Activated CD4-positive, alpha-beta T cell treated with anti-CD3 and anti-CD28 coated beads, Interleukin-2, amount 10 ng/mL, durations not matched to agents 24 days and 14 days (primary cell): Measurements from ENCODE around the gene RPS6KA3. TPM values are rescaled to one million over a fixed set of nuclear protein-coding genes. Genes with fewer than 3 reads are reported as not detected.
A peak's percentile ranks its signal among the peaks of the same experiment; 100 is the strongest.
"Not testable (repeated sequence)": the region's sequence is repeated elsewhere in the genome, so short reads cannot be mapped to it uniquely, and the experiment has no call there.

Experiments used
- DNase-seq: peaks from one replicate; pipeline ENCODE4 v3.0.0; 2022
- H3K27ac Mint-ChIP-seq: one replicate; pipeline ENCODE4 v1.8.0; 2022; ENCODE audit warnings: mild to moderate bottlenecking, mixed read lengths
- H3K27me3 Mint-ChIP-seq: one replicate; pipeline ENCODE4 v1.8.0; 2022; ENCODE audit warnings: mixed read lengths
- H3K36me3 Mint-ChIP-seq: one replicate; pipeline ENCODE4 v1.8.0; 2022; ENCODE audit warnings: low read depth, mild to moderate bottlenecking, mixed read lengths
- H3K4me1 Mint-ChIP-seq: one replicate; pipeline ENCODE4 v1.8.0; 2021; ENCODE audit warnings: mixed read lengths
- H3K4me3 Mint-ChIP-seq: one replicate; pipeline ENCODE4 v1.8.0; 2022; ENCODE audit warnings: mild to moderate bottlenecking, moderate library complexity, mixed read lengths
- H3K9me3 Mint-ChIP-seq: one replicate; pipeline ENCODE4 v1.8.0; 2021; ENCODE audit warnings: mixed read lengths
- intact Hi-C: fragments of 100-400 bp; cut with micrococcal nuclease; formaldehyde crosslinking; loops from one replicate; pipeline ENCODE4 v1.15.1; 2023
- total RNA-seq: library from RNA; stranded (reverse); gene quantifications from 2 replicates; pipeline ENCODE4 v1.2.3, GENCODE V29; 2022

RPS6KA3 gene
- total RNA-seq, 1 donor from 2014 or later, result 49.8 TPM

DNA sequence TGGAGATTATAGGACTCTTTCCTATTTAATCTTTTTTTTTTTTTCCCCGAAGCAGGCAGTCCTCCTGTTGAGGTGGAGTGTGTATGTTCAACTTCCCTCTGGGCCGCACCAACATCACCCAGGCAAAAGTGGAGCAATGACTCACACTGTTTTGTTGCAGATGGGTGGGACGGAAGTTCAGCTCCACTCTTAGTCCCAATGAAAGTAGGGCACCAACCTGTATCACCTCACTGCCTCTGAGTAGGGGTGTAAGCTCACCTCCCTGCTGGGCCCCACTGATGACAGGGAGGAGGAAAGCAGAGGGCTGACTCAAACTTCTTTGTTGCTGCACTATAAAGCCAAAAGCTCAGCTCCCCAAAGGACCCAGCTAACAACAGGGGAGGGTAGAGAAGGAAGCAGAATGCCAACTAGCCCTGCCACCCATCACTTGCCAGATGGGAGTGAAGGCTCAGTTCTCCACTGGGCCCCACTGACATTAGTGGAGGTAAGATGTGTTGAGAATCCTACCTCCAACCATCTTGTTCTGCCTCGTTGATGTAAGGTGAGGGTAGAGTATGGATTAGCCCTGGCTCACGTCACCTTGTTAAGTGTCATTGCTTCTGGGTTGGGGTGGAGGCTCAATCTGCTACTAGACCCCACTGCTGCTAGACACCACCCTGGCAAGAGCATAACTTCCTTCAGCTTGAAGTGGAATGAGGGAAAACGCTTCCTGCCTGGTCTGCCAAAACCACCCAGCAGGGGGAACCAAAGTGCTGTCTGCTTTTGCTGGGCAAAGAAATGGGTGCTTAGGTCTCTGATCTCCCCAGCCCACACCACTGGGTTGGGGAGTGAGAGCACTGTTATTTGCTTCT, 14.1 kb downstream of the RPS6KA3 start:
- intact Hi-C loops, result loop anchor here (1.0 to 2.0 kb wide), 2 partner anchors 190 to 264 kb away; no protein-coding TSS in a partner anchor
- Mint-ChIP-seq H3K4me1 (peaks cover 24% of the 10 kb centered on the region), H3K9me3 (no peaks in the 10 kb centered on the region), H3K4me3 (no peak overlapping the region), H3K36me3 (peaks cover 21% of the 10 kb centered on the region), H3K27me3 (no peaks in the 10 kb centered on the region), H3K27ac (peak overlapping the region; percentile 62)
- DNase-seq, result peak; percentile 91

DNA sequence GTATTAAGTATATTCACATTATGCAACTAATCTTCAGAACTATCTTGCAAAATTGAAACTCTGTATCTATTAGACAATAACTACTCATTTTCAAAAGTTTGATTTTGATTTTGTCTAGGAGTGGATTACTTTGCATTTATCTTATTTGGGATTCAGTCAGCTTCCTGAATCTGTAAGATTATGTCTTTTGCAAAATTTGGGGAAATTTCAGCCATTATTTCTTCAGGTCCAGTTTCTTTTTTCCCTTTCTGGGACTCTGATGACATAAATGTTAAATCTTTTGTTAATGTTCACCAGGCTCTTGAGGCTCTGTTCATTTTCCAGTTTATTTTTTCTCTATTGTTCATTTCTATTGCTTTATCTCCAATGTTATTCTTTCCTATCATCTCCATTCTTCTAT, 15.0 kb downstream of the RPS6KA3 start:
- intact Hi-C loops, result loop anchor here (2.0 kb wide), 1 partner anchor 265 kb away; no protein-coding TSS in a partner anchor
- Mint-ChIP-seq H3K4me3 (no peak overlapping the region), H3K36me3 (peaks cover 21% of the 10 kb centered on the region), H3K4me1 (peaks cover 22% of the 10 kb centered on the region), H3K27ac (no peak overlapping the region), H3K9me3 (no peaks in the 10 kb centered on the region), H3K27me3 (no peaks in the 10 kb centered on the region)
- DNase-seq, result no peak

DNA sequence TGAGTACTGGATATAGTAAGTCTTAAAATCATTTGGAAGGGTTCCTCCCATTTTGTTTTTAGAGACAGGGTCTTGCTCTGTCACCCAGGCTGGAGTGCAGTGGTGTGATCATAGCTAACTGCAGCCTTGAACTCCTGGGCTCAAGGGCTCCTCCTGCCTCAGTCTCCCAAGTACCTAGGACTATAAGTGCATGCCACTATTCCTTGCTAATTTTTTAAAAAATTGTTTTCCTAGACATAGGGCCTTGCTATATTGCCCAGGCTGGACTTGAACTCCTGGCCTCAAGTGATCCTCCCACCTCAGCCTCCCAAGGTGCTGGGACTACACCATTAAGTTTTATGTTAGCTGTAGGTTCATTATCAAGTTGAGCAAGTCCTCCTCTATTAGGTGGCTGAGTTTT, 16.6 kb downstream of the RPS6KA3 start:
- peaks cover 20% of the 10 kb centered on the region for H3K4me1 Mint-ChIP-seq
- H3K27me3 Mint-ChIP-seq, DNase-seq, intact Hi-C loops, H3K4me3 Mint-ChIP-seq, H3K27ac Mint-ChIP-seq, H3K9me3 Mint-ChIP-seq: not testable (repeated sequence)
- peaks cover 18% of the 10 kb centered on the region for H3K36me3 Mint-ChIP-seq

DNA sequence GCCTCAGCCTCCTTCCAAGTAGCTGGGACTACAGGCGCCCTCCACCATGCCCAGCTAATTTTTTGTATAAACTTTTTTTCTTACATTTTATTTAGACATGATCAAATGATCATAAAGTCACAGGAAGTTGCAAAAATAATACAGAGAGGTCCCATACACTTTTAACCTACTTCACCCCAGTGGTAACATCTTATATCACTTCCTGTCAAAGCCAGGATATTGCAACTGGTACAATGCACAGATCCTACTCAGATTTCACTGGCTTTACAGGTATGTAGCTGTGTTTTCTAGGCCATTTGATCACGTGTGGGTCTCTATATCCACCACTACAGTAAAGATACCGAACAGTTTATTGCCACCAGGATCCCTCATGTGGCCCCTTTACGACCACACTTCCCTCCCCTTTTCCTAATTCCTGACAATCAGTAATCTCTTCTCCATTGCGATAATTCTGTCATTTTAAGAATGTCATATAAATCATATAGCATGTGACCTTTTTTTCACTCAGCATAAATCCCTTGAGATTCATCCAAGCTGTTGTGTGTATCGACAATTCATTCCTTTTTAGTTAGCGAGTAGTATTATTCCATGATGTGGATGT, 18.0 kb downstream of the RPS6KA3 start:
- H3K27ac Mint-ChIP-seq, result no peak overlapping the region
- H3K4me3 Mint-ChIP-seq, result no peak overlapping the region
- peaks cover 14% of the 10 kb centered on the region for H3K36me3 Mint-ChIP-seq
- intact Hi-C loops, result no loop called here
- DNase-seq, result no peak
- no peaks in the 10 kb centered on the region for H3K9me3 Mint-ChIP-seq
- H3K27me3 Mint-ChIP-seq, result no peaks in the 10 kb centered on the region
- peaks cover 14% of the 10 kb centered on the region for H3K4me1 Mint-ChIP-seq

DNA sequence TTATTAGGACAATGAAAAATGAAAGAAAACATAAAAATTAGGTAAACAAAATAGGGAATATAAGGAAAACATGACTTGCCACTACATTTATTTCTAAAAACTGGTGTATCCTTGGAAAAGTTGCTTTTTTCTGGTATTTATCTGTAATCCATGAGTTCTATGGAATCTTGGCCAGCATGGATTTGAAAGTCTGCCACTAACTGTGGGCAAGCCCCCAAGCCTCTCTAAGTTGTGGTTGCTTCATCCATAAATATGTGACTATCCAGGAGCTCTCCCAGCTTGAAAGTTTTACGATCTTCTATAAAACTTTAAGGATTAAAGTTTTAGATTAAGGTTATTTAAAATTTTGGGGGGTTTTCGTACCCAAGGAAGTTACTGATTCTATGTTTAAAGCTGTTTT, 21.8 kb downstream of the RPS6KA3 start:
- Mint-ChIP-seq H3K9me3 (no peaks in the 10 kb centered on the region), H3K27me3 (no peaks in the 10 kb centered on the region), H3K4me3 (no peak overlapping the region), H3K4me1 (peaks cover 10% of the 10 kb centered on the region), H3K36me3 (peaks cover 12% of the 10 kb centered on the region), H3K27ac (no peak overlapping the region)
- intact Hi-C loops, result no loop called here
- DNase-seq, result no peak

DNA sequence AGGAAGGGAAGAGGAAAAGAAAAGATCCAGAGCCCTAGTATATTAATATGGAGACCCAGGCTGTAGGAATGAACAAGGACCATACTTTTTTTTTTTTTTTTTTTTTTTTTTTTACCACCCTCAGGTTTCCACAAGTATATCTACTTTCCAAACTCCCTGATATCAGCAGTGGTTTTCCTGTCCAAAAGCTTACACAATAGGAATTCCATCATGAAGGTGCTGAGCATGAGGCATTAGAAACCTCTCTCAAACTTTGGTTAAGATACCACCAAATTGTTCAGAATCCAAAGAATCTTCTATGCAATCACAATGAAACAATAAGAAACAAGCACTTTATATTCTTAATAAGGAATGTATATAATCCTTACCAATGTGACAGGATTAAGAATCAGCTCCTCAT, 26.5 kb downstream of the RPS6KA3 start:
- no peaks in the 10 kb centered on the region for H3K9me3 Mint-ChIP-seq

DNA sequence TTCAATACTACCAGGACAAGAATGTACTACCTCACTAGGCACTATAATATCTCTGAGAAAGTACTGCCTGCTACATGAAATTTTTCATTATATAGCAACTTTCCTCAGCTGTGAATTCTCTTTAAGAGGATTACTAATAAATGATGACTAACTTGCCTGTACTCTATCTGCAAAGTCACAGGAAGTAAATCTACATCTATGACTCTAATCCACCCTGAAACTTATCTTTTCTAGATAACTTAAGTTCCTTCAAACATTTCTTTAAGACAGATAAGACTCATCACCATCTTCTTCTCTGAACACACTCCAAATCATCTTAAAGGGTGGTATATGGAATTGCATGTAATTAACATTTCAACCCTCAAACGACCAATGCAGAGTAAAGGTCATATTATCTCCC, 28.8 kb downstream of the RPS6KA3 start:
- H3K36me3 Mint-ChIP-seq, result peaks cover 41% of the 10 kb centered on the region
- no peak overlapping the region for H3K27ac Mint-ChIP-seq
- H3K4me1 Mint-ChIP-seq, result peaks cover 14% of the 10 kb centered on the region
- H3K27me3 Mint-ChIP-seq, result no peaks in the 10 kb centered on the region
- H3K9me3 Mint-ChIP-seq, result no peaks in the 10 kb centered on the region
- no peak overlapping the region for H3K4me3 Mint-ChIP-seq
- DNase-seq, result no peak
- intact Hi-C loops, result no loop called here

More for the DNA sequence above, 26.5 kb downstream of the RPS6KA3 start:
- no peak overlapping the region for H3K4me3 Mint-ChIP-seq
- no peaks in the 10 kb centered on the region for H3K27me3 Mint-ChIP-seq
- H3K36me3 Mint-ChIP-seq, result peaks cover 29% of the 10 kb centered on the region
- H3K27ac Mint-ChIP-seq, result no peak overlapping the region
- no peak for DNase-seq
- intact Hi-C loops, result no loop called here
- peaks cover 12% of the 10 kb centered on the region for H3K4me1 Mint-ChIP-seq

DNA sequence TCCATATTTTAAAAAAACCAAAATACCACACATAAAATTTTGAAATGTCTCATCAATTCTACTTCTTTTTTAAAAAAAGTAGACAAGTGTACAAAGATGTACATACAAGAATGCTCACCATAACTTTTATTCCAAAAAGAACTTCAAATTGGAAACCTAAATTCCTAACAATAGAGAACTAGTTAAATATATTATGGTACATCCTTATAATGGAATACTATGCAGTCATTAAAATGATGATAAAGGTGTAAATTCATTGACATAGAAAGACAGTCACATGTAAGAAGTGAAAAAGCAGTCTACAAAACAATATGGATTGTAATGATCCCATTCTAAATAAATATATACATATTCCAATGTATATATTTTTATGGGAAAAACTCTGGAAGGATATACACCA, 31.0 kb downstream of the RPS6KA3 start:
- no peaks in the 10 kb centered on the region for H3K27me3 Mint-ChIP-seq
- H3K4me3 Mint-ChIP-seq, result no peak overlapping the region
- peaks cover 42% of the 10 kb centered on the region for H3K36me3 Mint-ChIP-seq
- intact Hi-C loops, result no loop called here
- H3K9me3 Mint-ChIP-seq, result no peaks in the 10 kb centered on the region
- H3K4me1 Mint-ChIP-seq, result peaks cover 14% of the 10 kb centered on the region
- no peak for DNase-seq
- H3K27ac Mint-ChIP-seq, result no peak overlapping the region

DNA sequence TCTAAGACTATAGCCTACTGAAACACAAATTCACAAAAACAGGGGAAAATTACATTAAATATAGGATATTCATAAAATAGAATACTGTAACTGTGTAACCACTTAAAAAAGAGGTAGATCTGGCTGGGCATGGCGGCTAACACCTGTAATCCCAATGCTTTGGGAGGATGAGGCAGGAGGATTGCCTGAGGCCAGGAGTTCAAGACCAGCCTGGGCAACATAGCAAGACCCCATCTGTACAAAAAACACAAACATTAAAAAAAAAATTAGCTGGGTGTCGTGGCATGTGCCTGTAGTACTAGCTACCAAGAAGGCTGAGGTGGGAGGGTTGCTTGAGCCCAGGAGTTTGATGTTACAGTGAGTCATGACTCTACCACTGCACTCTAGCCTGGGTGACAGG, 33.4 kb downstream of the RPS6KA3 start:
- intact Hi-C loops, result no loop called here
- H3K36me3 Mint-ChIP-seq, result peaks cover 54% of the 10 kb centered on the region

DNA sequence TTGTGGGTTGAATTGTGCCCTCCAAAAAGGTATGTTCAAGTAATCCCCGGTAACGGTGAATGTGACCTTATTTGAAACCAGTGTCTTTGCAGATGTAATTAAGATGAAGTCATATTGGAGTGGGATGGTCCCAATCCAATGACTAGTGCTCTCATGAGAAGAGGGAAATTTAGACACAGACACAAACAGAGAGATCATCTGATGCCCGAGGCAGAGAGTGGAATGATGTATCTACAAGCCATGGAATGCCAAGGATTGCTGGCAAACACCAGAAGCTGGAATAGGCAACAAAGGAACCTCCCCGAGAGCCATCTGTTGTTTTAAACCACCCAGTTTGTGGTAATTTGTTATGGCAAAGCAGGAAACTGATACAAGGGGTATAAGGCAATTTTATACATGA, 35.1 kb downstream of the RPS6KA3 start:
- intact Hi-C loops, result no loop called here
- Mint-ChIP-seq H3K36me3 (peaks cover 49% of the 10 kb centered on the region), H3K9me3 (no peaks in the 10 kb centered on the region), H3K27me3 (no peaks in the 10 kb centered on the region), H3K27ac (no peak overlapping the region), H3K4me1 (peaks cover 4% of the 10 kb centered on the region), H3K4me3 (no peak overlapping the region)
- no peak for DNase-seq

More for the DNA sequence above, 33.4 kb downstream of the RPS6KA3 start:
- Mint-ChIP-seq H3K27ac (no peak overlapping the region), H3K27me3 (no peaks in the 10 kb centered on the region), H3K9me3 (no peaks in the 10 kb centered on the region), H3K4me3 (no peak overlapping the region), H3K4me1 (peaks cover 11% of the 10 kb centered on the region)
- DNase-seq, result no peak

DNA sequence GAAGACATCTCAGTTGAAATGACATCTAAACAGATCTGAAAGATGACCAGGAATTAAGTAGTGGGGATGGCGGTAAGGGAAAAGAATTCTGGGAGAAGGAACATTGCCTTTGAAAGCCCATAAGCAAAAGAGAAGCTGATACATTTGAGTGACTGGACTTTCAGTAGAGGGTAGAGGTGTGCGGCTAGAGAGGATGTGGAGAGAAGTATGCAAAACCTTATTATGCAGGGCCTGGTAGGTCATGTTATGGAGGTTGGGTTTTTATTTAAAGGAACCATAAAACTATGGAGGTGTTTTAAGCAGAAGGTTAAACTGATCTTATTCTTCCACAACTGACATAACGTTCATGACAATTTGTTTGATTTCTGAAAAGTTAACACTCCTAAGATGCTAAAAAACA, 36.3 kb downstream of the RPS6KA3 start:
- Mint-ChIP-seq H3K27me3 (no peaks in the 10 kb centered on the region), H3K27ac (no peak overlapping the region), H3K4me1 (peaks cover 7% of the 10 kb centered on the region), H3K36me3 (peaks cover 44% of the 10 kb centered on the region), H3K9me3 (no peaks in the 10 kb centered on the region), H3K4me3 (no peak overlapping the region)
- intact Hi-C loops, result no loop called here
- DNase-seq, result no peak

DNA sequence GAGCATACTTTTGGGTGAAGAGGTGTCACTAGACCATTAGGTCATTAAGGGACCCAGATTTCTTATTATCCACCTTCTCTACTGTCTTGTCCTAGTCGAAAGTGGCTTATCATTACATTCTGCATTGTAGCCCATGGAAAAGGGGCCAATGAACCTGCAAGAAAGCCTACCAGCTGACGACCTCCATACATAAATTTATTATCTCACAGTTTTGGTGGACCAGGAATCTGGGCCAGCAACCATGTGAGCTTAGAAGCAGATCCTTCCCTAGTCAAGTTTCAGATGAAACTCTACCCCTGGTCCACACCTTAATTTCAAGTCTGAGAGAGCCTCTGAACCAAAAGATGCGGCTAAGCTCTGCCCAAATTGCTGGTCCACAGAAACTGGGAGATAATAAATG, 37.6 kb downstream of the RPS6KA3 start:
- DNase-seq, result no peak
- H3K4me3 Mint-ChIP-seq, result no peak overlapping the region
- peaks cover 13% of the 10 kb centered on the region for H3K4me1 Mint-ChIP-seq
- intact Hi-C loops, result no loop called here
- no peaks in the 10 kb centered on the region for H3K27me3 Mint-ChIP-seq
- no peaks in the 10 kb centered on the region for H3K9me3 Mint-ChIP-seq
- no peak overlapping the region for H3K27ac Mint-ChIP-seq
- peaks cover 43% of the 10 kb centered on the region for H3K36me3 Mint-ChIP-seq

DNA sequence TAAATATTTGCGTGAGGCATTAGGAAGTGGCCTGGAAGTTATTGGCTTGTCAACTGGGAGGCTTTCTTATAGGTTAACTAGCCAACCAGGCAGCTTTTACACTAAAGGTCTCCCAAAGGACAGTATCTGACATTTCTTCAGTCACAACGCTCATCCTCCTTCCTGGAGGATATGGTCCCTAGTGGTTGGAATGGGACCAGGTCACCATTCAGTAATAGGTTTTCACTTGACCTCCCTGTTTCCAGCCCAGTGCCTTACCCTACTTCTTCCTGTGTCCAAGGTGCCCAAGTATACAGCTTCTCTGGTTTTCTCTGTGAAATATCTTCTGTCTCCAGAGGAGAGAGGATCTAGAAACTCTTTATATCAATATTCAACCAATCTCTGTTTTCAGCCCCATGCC, 38.5 kb downstream of the RPS6KA3 start:
- intact Hi-C loops, result no loop called here
- Mint-ChIP-seq H3K27me3 (no peaks in the 10 kb centered on the region), H3K36me3 (peaks cover 42% of the 10 kb centered on the region), H3K4me1 (peaks cover 11% of the 10 kb centered on the region), H3K9me3 (no peaks in the 10 kb centered on the region), H3K27ac (no peak overlapping the region), H3K4me3 (no peak overlapping the region)
- DNase-seq, result no peak

DNA sequence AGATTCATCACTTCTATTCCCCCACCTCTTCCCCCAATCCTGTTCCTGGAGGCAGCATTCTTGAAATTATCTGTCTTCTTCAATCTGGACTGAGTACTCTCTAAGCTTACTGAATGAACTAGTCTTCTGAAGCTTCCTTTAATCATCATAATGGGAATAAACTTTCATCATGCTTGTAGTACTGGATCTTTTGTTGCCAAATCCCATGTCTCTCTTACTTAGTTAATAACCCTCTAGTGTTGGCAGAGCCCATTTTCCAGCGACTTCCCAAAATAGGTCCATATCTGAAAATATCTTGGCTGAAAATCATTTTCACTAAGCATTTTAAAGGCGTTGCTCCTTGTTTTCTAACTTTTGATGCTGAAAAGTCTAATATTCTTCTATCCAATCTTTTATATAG, 39.6 kb downstream of the RPS6KA3 start:
- H3K36me3 Mint-ChIP-seq, result peaks cover 37% of the 10 kb centered on the region
- intact Hi-C loops, result no loop called here
- peaks cover 11% of the 10 kb centered on the region for H3K4me1 Mint-ChIP-seq
- H3K27ac Mint-ChIP-seq, result no peak overlapping the region
- no peak for DNase-seq
- no peaks in the 10 kb centered on the region for H3K9me3 Mint-ChIP-seq
- H3K27me3 Mint-ChIP-seq, result no peaks in the 10 kb centered on the region
- H3K4me3 Mint-ChIP-seq, result no peak overlapping the region
